Upper lobe of left lung (tissue), 4 donors: ENCODE results near the gene CHRNA4.

ENCODE experiments used
- CTCF ChIP-seq, 6 experiments: fragments of 450-650 bp in 4 of 6; fragments of 200-600 bp in 2 of 6; sonication (generic) in 2 of 6; IDR thresholded peaks; one replicate each; pipeline ENCODE4 v1.5.1; 2016 to 2019; ENCODE audit warnings: antibody characterized with exemption in 6 of 6
- POLR2A ChIP-seq, 4 donors: fragments of 450-650 bp; IDR thresholded peaks; one replicate each; pipeline ENCODE4 v1.5.1; 2016 to 2017; ENCODE audit warnings: antibody characterized with exemption in 4 of 4, mild to moderate bottlenecking in 2 of 4
- POLR2AphosphoS5 ChIP-seq, 2 donors: sonication (generic); formaldehyde crosslinking; IDR thresholded peaks; one replicate each; pipeline ENCODE4 v1.5.1; 2017; ENCODE audit warnings: antibody characterized with exemption in 2 of 2

DNA sequence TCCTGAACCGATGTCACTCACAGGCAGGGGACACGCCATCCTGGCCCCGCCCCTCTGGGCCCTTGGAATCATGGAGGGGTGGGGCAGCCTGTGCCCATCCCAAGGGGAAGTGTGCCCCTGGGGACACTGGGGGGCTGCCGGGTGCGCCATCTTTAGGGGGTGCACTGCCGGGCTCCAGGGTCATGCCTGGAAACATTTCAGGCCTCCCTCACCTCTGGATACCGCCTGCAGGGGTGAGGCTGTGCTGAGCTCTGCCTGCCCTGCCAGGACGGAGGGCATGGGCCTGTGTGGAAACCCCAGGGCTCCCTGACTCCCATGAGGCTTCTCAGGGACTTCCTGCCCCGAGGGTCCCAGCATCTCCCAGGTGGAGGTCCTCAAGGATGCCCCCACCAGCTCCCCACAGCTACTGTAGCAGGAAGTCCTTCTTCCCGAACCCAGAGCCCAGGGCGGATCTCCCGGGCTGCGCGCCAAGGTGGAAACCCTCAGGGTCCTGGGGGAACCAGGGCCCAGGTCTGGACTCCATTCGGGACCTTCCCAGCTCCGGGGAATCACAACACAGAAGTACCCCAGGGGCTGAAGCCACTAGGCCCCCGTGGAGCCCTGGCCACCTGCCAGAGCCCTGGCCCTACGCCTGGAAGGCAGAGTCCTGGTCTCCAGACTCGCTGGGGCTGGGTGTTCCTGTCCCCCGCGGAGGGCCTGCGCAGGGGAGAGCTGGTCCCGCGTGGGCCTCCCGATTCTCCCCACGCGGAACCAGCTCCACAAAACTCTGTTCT lies 15.6 kb downstream of the CHRNA4 start:
- no peak for TF ChIP-seq POLR2AphosphoS5 (IDR thresholded peaks at IDR 0.05)
- no peak for TF ChIP-seq CTCF (IDR thresholded peaks at IDR 0.05)
- no peak for TF ChIP-seq POLR2A (IDR thresholded peaks at IDR 0.05)
